ENCODE data around the gene ARHGAP10. TPM values are rescaled to one million over a fixed set of nuclear protein-coding genes. Genes with fewer than 3 reads are reported as not detected.

ARHGAP10 gene
- total RNA-seq, 1 experiment from 2014 or later: 36.9 TPM

- Histone ChIP-seq H3K9me3 (replicated peaks) (no peaks in the 10 kb centered on the region), H3K27me3 (replicated peaks) (no peaks in the 10 kb centered on the region), H3K36me3 (no peaks in the 10 kb centered on the region), H3K4me1 (replicated peaks) (peaks cover 29% of the 10 kb centered on the region), H3K27ac (no peak overlapping the region), H3K4me3 (no peak overlapping the region)
- DNase-seq (ENCODE audit: low read depth in 1 of 2, low spot score in 2 of 2): no peak
Observed at GRCh38 chr4:147802346-147802745, 70.5 kb downstream of the ARHGAP10 start.

GRCh38 chr4:147805946-147806345 lies 74.1 kb downstream of the ARHGAP10 start:
- H3K27me3 ChIP-seq (replicated peaks): no peaks in the 10 kb centered on the region
- H3K36me3 ChIP-seq: no peaks in the 10 kb centered on the region
- H3K9me3 ChIP-seq (replicated peaks): no peaks in the 10 kb centered on the region
- no peak overlapping the region for H3K4me3 ChIP-seq
- peaks cover 12% of the 10 kb centered on the region for H3K4me1 ChIP-seq (replicated peaks)
- DNase-seq (ENCODE audit: low read depth in 1 of 2, low spot score in 2 of 2): no peak
- no peak overlapping the region for H3K27ac ChIP-seq

- Histone ChIP-seq H3K27ac (no peak overlapping the region), H3K4me3 (no peak overlapping the region), H3K36me3 (no peaks in the 10 kb centered on the region; the same call in 1 of the 2 replicates), H3K9me3 (replicated peaks) (no peaks in the 10 kb centered on the region), H3K4me1 (replicated peaks) (peaks cover 12% of the 10 kb centered on the region), H3K27me3 (replicated peaks) (no peaks in the 10 kb centered on the region)
- DNase-seq (ENCODE audit: low read depth in 1 of 2, low spot score in 2 of 2): no peak
Observed at GRCh38 chr4:147808447-147808846, 76.6 kb downstream of the ARHGAP10 start.

- Histone ChIP-seq H3K9me3 (replicated peaks) (no peaks in the 10 kb centered on the region), H3K4me3 (no peak overlapping the region), H3K36me3 (no peaks in the 10 kb centered on the region; the same call in 1 of the 2 replicates), H3K27me3 (replicated peaks) (no peaks in the 10 kb centered on the region), H3K27ac (no peak overlapping the region), H3K4me1 (replicated peaks) (peaks cover 12% of the 10 kb centered on the region)
- no peak for DNase-seq (ENCODE audit: low read depth in 1 of 2, low spot score in 2 of 2)
Observed at GRCh38 chr4:147809211-147809610, 77.3 kb downstream of the ARHGAP10 start.

GRCh38 chr4:147811878-147812277 lies 80.0 kb downstream of the ARHGAP10 start:
- H3K27me3 ChIP-seq (replicated peaks): no peaks in the 10 kb centered on the region
- no peak overlapping the region for H3K4me3 ChIP-seq
- H3K9me3 ChIP-seq (replicated peaks): no peaks in the 10 kb centered on the region
- no peak overlapping the region for H3K27ac ChIP-seq
- H3K4me1 ChIP-seq (replicated peaks): no peaks in the 10 kb centered on the region
- H3K36me3 ChIP-seq: no peaks in the 10 kb centered on the region; the same call in 1 of the 2 replicates
- no peak for DNase-seq (ENCODE audit: low read depth in 1 of 2, low spot score in 2 of 2)

GRCh38 chr4:147813109-147813773 lies 81.4 kb downstream of the ARHGAP10 start:
- DNase-seq (ENCODE audit: low read depth in 1 of 2, low spot score in 2 of 2): no peak
- Histone ChIP-seq H3K27me3 (replicated peaks) (no peaks in the 10 kb centered on the region), H3K9me3 (replicated peaks) (no peaks in the 10 kb centered on the region), H3K36me3 (no peaks in the 10 kb centered on the region; the same call in 1 of the 2 replicates), H3K27ac (no peak overlapping the region), H3K4me1 (replicated peaks) (no peaks in the 10 kb centered on the region), H3K4me3 (no peak overlapping the region)

GRCh38 chr4:147813973-147814372 lies 82.1 kb downstream of the ARHGAP10 start:
- H3K27ac ChIP-seq: no peak overlapping the region
- DNase-seq (ENCODE audit: low read depth in 1 of 2, low spot score in 2 of 2): no peak
- H3K9me3 ChIP-seq (replicated peaks): no peaks in the 10 kb centered on the region
- H3K4me1 ChIP-seq (replicated peaks): no peaks in the 10 kb centered on the region
- no peaks in the 10 kb centered on the region for H3K27me3 ChIP-seq (replicated peaks)
- H3K4me3 ChIP-seq: no peak overlapping the region
- no peaks in the 10 kb centered on the region; the same call in 1 of the 2 replicates for H3K36me3 ChIP-seq

- Histone ChIP-seq H3K27ac (no peak overlapping the region), H3K4me3 (no peak overlapping the region), H3K36me3 (no peaks in the 10 kb centered on the region; the same call in 1 of the 2 replicates), H3K4me1 (replicated peaks) (no peaks in the 10 kb centered on the region), H3K9me3 (replicated peaks) (no peaks in the 10 kb centered on the region), H3K27me3 (replicated peaks) (no peaks in the 10 kb centered on the region)
- no peak for DNase-seq (ENCODE audit: low read depth in 1 of 2, low spot score in 2 of 2)
Observed at GRCh38 chr4:147814376-147814775, 82.5 kb downstream of the ARHGAP10 start.

GRCh38 chr4:147815741-147816140 lies 83.9 kb downstream of the ARHGAP10 start:
- Histone ChIP-seq H3K27ac (no peak overlapping the region), H3K4me3 (no peak overlapping the region), H3K9me3 (replicated peaks) (no peaks in the 10 kb centered on the region), H3K36me3 (no peaks in the 10 kb centered on the region; the same call in 1 of the 2 replicates), H3K4me1 (replicated peaks) (no peaks in the 10 kb centered on the region), H3K27me3 (replicated peaks) (no peaks in the 10 kb centered on the region)
- DNase-seq (ENCODE audit: low read depth in 1 of 2, low spot score in 2 of 2): no peak

- Histone ChIP-seq H3K4me3 (no peak overlapping the region), H3K4me1 (replicated peaks) (peaks cover 5% of the 10 kb centered on the region; the same call in 1 of the 2 replicates), H3K27me3 (replicated peaks) (no peaks in the 10 kb centered on the region), H3K9me3 (replicated peaks) (no peaks in the 10 kb centered on the region), H3K27ac (no peak overlapping the region), H3K36me3 (no peaks in the 10 kb centered on the region; the same call in 1 of the 2 replicates)
- no peak for DNase-seq (ENCODE audit: low read depth in 1 of 2, low spot score in 2 of 2)
Observed at GRCh38 chr4:147816382-147817254, 84.7 kb downstream of the ARHGAP10 start.

GRCh38 chr4:147820975-147821374 lies 89.1 kb downstream of the ARHGAP10 start:
- H3K36me3 ChIP-seq: peaks cover 29% of the 10 kb centered on the region
- H3K4me3 ChIP-seq: no peak overlapping the region
- no peak overlapping the region for H3K27ac ChIP-seq
- no peaks in the 10 kb centered on the region for H3K9me3 ChIP-seq (replicated peaks)
- DNase-seq (ENCODE audit: low read depth in 1 of 2, low spot score in 2 of 2): no peak
- H3K4me1 ChIP-seq (replicated peaks): peaks cover 10% of the 10 kb centered on the region; the same call in 1 of the 2 replicates
- H3K27me3 ChIP-seq (replicated peaks): no peaks in the 10 kb centered on the region

GRCh38 chr4:147821555-147821954 lies 89.7 kb downstream of the ARHGAP10 start:
- no peak for DNase-seq (ENCODE audit: low read depth in 1 of 2, low spot score in 2 of 2)
- no peak overlapping the region for H3K27ac ChIP-seq

GRCh38 chr4:147822128-147822527 lies 90.2 kb downstream of the ARHGAP10 start:
- no peak for DNase-seq (ENCODE audit: low read depth in 1 of 2, low spot score in 2 of 2)
- H3K27ac ChIP-seq: no peak overlapping the region

More at GRCh38 chr4:147821555-147821954, 89.7 kb downstream of the ARHGAP10 start:
- Histone ChIP-seq H3K4me3 (no peak overlapping the region), H3K36me3 (peaks cover 30% of the 10 kb centered on the region), H3K9me3 (replicated peaks) (no peaks in the 10 kb centered on the region), H3K4me1 (replicated peaks) (peaks cover 10% of the 10 kb centered on the region; the same call in 1 of the 2 replicates), H3K27me3 (replicated peaks) (no peaks in the 10 kb centered on the region)

GRCh38 chr4:147823130-147823529 lies 91.2 kb downstream of the ARHGAP10 start:
- Histone ChIP-seq H3K27me3 (replicated peaks) (no peaks in the 10 kb centered on the region), H3K4me3 (no peak overlapping the region), H3K9me3 (replicated peaks) (no peaks in the 10 kb centered on the region), H3K27ac (no peak overlapping the region), H3K36me3 (peaks cover 30% of the 10 kb centered on the region), H3K4me1 (replicated peaks) (peaks cover 10% of the 10 kb centered on the region; the same call in 1 of the 2 replicates)
- no peak for DNase-seq (ENCODE audit: low read depth in 1 of 2, low spot score in 2 of 2)

More at GRCh38 chr4:147822128-147822527, 90.2 kb downstream of the ARHGAP10 start:
- peaks cover 10% of the 10 kb centered on the region; the same call in 1 of the 2 replicates for H3K4me1 ChIP-seq (replicated peaks)
- no peak overlapping the region for H3K4me3 ChIP-seq
- H3K9me3 ChIP-seq (replicated peaks): no peaks in the 10 kb centered on the region
- H3K36me3 ChIP-seq: peaks cover 30% of the 10 kb centered on the region
- H3K27me3 ChIP-seq (replicated peaks): no peaks in the 10 kb centered on the region

Measured in SJSA1 (cell line).